HG03280 (cell line): Measurements from ENCODE around the gene OSBPL6.
A peak's percentile ranks its signal among the peaks of the same experiment; 100 is the strongest.

ENCODE experiments used
- ATAC-seq: cut with Tn5 transposase; IDR thresholded peaks from one replicate; pipeline ENCODE4 v1.9.1; 2021; ENCODE audit warnings: mild to moderate bottlenecking, moderate library complexity; ENCODE audit not compliant: unreplicated experiment

OSBPL6 gene

GRCh38 chr2:178426388-178426787 lies 232.1 kb downstream of the OSBPL6 start:
- no peak for ATAC-seq

DNA sequence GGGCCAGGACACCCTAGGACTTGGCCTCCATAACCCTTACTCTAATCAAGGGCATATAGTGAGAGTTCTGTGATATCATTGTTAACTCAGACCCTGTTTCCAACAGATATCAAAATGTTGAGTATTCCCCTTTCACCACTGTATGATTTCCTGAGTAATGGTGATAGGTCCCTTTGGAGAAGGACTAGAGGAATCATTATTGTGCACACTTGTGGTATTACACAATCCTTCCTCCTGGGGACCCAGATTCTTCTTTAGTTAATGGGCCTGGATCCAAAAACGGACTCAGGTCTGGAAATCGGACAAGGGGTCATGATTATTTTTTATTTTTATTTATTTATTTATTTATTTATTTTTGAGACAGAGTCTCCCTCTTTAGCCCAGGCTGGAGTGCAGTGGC lies 233.1 kb downstream of the OSBPL6 start:
- no peak for ATAC-seq

GRCh38 chr2:178428396-178428806 lies 234.1 kb downstream of the OSBPL6 start:
- ATAC-seq: no peak

GRCh38 chr2:178429336-178429735 lies 235.0 kb downstream of the OSBPL6 start:
- ATAC-seq: no peak

DNA sequence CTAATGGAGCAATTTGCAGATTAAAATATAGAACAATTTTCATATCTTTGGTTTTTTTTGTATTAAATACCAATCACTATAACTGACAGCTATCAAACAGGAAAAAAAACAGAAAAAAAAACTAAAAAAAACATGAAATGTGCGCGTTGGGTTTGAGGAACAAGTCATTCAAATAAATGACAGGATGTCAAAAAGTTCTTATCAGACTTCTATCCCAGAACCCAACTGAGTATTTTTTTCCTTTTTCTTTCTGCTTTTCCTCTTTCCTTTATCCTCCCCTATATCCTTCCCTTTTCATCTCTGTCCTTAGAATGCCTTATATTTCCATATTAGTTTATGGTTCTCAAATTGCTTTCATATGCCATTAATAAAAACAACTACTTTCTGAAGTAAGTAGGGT lies 242.3 kb downstream of the OSBPL6 start:
- no peak for ATAC-seq

GRCh38 chr2:178441426-178441825 lies 247.1 kb downstream of the OSBPL6 start:
- no peak for ATAC-seq

GRCh38 chr2:178448968-178449661 lies 254.8 kb downstream of the OSBPL6 start:
- ATAC-seq: no peak

GRCh38 chr2:178449700-178450523 lies 255.6 kb downstream of the OSBPL6 start:
- ATAC-seq: peak; percentile 9

GRCh38 chr2:178450524-178450773 lies 256.1 kb downstream of the OSBPL6 start:
- peak; percentile 54 for ATAC-seq

- ATAC-seq: peak; percentile 86
Observed at GRCh38 chr2:178450774-178451525, 256.6 kb downstream of the OSBPL6 start, which contains the start of the genes PJVK and PRKRA. Gene PJVK, plus strand, starts transcription at chr2:178451378. Its CDS starts 2,032 bp downstream, at chr2:178453410. Gene PRKRA, minus strand, starts transcription at chr2:178451175. Its CDS starts 145 bp downstream, at chr2:178451030.

DNA sequence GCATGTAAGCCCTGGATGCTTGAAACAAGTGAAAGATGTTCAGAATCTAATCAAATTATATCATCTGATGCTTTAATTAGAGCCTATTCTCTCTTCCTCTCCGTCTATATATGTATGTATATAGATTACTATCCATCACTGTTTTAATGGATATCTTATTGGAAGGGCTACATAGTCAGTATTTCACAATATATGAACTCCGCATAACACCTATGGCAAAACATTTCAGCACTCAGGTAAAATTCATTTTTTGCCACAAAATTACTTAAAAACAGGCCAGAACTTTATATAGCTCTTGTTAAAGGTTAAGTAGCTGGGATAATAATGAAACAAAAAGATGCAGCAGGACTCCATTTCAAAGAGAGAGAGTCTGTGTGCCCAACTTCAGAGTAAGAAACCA lies 258.0 kb downstream of the OSBPL6 start:
- no peak for ATAC-seq
